GM19193 (cell line): Measurements from ENCODE around the gene PTCH1.

Source experiments
- POLR2A ChIP-seq: IDR thresholded peaks from 4 replicates; pipeline ENCODE4 v1.6.1; 2011; ENCODE audit not compliant: insufficient read depth, insufficient read length; ENCODE audit errors: extremely low read depth

PTCH1 gene

DNA sequence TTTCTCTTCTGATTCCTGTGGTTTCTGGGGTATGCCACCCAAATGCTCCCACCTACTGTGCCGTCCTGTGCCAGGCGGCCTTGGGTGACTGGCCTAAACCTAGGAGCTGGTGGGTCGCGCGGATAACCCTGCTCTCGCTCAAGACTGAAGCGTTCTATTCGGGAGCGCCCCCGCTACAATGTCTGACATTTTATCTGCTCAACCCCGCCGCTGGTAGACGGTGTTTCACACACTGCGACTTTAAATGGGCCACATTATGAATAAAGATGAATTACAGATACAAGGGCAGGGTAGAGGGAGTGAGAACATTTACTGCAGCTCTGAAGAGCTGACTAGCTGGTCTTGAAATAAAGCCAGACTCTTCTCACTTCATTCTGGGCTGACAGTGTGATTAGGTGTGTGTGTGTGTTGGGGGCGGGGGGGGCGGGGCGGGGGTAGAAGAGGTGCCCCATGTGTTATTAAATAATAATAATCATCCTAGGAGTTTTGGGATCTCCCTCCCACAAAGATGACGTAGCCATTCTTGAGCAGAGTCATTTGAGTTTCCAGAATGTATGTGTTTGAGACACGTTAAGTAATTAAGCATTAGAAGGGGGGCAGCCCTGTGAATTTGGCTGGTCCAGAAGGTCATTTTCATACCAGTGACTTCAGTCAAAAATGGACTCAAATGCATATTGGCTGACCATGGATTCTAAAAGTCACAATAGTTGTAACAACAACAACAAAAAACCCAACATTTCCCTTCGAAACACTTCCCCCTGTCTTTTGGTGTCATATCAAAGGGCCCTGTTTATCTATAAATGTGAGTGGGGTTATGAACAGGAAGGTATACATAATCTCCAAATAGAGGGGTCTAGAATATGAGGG, 1.0 kb upstream of the PTCH1 start:
- no peak for TF ChIP-seq POLR2A

GRCh38 chr9:95516221-95516733, 494 bp downstream of the PTCH1 start:
- no peak for TF ChIP-seq POLR2A

DNA sequence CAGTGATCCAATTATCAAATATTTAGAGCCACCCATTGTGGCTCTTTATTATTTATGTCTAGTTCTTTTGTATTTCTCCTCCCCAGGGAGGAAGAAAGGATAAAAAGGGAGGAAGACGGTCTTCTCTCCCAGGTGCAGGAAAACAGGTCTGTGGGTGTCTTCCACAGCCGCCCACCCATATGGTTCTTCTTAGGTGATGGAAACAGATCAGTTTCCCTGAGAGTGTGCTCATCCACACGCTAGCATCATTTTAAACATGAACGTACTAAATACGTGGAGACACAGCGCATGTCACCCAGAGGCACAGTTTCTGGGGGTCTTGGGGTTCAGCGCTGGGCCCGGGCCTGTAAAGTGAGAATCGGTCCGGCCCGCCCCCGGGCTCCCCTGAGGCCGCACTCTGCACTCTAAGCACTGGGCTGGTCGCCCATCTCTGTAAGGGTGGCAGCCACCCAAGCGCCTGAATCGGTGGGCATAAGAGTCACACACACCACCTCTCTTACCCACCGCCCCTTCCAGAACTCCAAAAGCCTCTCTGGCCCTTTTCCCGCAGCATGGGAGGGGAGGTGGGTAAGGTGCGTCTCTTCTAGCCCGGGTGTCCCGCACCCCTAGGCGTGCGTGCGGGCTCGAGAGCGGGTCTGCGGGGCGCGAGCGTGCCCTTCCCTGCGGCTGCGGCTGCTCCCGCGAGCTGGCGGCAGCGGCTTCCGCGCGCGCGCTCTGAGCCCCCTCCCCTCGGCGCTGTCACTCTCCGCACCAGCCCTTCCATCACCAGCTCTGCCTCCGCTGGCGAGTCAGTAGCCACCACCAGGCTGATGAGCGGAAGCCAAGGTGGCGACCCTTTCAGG, 1.3 kb downstream of the PTCH1 start:
- no peak for TF ChIP-seq POLR2A

DNA sequence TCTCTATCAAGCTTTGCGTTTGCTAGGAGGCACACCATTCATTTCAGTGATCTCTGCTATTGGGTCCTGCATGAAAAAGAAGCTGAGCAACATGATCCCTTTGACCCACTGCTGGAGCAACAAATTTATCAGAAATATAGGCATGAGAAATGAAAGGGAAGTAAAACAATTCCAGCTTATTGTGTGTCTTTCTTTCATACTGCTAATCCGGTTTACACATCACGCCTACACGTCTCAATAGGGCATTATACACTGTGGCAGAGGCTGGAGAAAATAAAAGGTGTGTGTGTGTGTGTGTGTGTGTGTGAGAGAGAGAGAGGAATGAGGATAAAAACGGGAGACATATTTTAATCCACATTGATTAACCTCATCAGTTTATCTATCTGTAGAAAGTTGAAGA, 2.4 kb downstream of the PTCH1 start:
- TF ChIP-seq POLR2A = no peak

- TF ChIP-seq POLR2A = no peak
These were observed 3.1 kb downstream of the PTCH1 start for GRCh38 chr9:95513711-95514110.

- no peak for TF ChIP-seq POLR2A
These were observed 4.1 kb downstream of the PTCH1 start for GRCh38 chr9:95512709-95513095.

DNA sequence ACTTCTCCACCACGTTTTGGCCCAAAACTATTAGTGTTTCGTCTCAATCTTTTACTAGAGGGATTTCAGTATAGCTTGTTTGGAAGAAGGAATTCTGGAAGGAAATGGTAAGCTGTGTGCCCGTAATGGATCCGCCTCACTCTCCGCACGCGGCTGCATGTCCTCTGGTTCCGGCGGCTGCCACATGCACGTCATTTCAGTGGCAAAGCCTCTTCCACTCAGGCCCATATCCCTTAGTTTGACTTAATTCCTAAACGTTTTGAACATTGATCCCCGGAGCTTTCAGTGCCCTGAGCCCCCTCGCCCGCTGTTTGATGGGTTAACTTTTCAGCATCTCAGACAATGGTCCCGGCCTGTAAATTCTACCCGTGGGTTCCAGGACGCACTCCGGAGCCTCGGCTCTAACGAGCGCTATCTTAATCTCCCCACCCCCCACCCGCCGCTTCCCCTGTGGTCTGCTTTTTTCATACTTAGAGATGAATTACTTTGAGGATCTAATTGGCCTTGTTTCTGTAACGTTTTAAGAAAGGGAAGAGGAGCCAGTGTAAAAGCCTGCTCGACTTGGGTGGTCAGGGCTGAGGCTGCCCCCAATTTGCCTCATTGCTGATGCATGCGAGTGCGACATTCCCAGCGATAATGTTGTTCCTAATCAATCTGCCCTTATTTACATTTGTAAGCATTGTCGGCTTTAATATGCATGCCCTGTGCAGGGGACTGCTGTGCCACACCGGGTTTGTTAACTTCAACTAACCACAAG, 4.6 kb downstream of the PTCH1 start:
- no peak for TF ChIP-seq POLR2A

DNA sequence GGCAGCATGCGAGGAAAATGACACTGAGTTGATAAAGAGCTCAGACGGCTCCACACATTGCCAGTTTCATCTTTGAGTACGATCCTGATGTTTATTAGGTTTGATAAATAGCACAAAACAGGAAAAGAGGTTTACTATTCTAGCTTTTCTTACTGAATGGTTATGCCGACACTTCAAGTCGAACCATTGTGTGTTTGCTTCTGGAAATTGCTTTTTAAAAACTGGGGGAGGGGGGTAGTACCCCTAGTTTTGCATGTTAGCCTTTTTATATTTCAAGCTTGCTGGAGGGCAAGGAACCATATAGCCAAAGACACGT, 5.2 kb downstream of the PTCH1 start:
- TF ChIP-seq POLR2A = no peak

DNA sequence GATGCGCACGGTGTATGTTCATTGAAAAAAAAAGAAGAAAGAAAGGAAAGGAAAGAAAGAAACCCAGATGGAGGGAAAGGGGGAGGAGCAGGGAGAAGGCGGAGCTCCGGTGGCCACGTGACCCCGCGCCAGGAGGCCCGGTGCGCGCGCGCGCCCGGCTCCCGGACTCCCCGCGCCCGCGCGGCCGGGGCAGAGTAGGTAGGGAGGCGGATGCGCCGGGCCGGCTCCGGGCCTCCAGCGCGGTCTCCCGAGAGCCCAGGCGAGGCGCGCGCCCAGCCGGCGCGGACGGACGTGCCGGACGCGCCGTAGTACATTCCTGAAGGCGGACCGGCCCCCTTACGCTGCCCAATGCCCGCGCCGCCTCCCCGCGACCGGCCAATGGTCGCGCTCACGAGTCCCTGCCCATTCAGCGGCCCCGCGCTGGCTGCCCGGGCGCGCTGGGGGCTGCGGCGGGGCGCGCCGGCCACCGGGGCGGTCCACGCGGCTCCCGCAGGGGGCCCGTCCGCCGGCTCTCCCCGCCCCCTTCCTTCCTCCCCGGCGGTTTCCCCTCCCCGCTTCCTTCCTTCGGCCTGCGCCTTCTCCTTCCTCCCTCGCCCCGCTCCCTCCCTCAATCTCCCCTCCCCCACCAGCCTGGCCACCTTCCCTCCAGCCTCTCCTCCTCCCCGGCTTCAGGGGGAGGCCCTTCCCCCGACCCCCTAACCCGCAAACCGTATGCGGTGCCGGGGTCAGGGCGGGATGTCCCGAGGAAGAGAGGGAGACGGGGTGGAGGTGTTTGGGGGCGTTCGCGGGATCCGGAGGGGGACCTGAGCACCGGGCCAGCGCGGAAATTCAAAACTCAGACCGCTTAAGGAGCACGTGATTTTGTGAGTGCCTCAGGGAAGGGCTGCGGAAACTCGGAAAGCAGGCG, 5.8 kb downstream of the PTCH1 start:
- TF ChIP-seq POLR2A = peak; percentile 81

GRCh38 chr9:95509851-95510708, 6.7 kb downstream of the PTCH1 start:
- no peak for TF ChIP-seq POLR2A

- TF ChIP-seq POLR2A = no peak
These were observed 7.6 kb downstream of the PTCH1 start for GRCh38 chr9:95508968-95509850.

DNA sequence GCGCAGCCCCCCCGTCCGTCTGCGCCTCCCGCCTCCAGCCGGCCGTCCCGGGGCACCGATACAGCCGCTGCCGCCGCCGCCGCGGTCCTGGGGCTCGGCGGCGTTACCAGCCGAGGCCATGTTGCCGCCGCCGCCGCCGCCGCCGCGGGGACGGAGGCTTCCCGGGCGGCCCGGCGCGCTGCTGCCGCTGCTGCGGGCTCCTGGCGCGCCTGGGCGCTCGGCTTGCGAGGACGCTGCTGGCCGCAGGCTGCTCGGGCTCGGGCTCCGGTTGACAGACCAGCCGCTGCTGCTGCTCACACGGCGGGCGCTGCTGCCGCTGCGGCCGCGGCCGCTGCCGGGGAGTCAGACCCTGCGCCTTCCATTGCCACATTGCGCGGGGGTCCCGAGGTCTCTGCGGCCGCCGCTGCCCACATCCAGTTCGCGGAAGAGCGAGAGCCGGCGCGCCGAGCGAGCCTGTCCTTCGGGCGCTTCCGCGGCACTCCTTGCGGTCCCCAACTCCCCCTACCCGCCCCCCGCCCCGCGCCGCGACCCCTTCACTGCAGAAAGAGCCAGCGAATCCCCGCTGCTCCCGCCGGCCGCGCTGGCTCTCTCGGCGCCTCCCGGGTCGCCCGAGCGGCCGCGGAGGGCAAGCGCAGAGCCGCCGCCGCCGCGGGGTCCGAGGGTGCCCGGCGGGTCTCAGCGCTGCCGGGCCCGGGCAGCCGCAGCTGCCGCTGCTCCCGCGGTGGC, 8.4 kb downstream of the PTCH1 start:
- TF ChIP-seq POLR2A = no peak
